ENCODE measurements around the gene TECPR2.

GRCh38 chr14:102492531-102492910 lies 129.8 kb downstream of the TECPR2 start:
- TF ChIP-seq POLR2A (IDR thresholded peaks at IDR 0.05; ENCODE audit: low read length) (no peak), GATA1 (IDR thresholded peaks at IDR 0.05; ENCODE audit: low read depth, low read length) (no peak)

All from erythroblast (primary cell).